ENCODE measurements around the gene TTC1.
"Not testable (repeated sequence)": the region's sequence is repeated elsewhere in the genome, so short reads cannot be mapped to it uniquely, and the experiment has no call there.

TTC1 gene

DNA sequence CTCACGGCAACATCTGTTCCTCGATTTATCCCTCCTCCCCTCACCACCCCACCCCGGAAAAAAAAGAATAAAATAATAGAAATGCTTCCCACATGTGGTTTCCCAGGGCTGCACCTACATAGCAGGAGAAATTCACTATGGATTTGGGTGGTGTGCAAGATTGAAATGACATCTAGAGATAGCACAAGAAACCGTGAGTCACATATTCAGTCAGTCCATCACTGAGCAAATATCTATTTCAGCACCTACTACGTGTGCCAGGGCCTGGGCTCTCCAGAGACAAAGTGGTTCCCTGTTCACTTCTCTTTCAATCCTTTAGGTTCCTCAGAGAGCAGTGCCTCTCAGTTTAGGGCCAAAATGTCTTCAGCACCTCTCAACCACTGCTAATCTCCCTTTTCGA lies 45.0 kb upstream of the TTC1 start:
- Histone ChIP-seq H3K27me3 (ENCODE audit: control insufficient read depth in 3 of 3, insufficient read depth in 3 of 3, low read depth in 1 of 3, low read length in 3 of 3) (peaks cover 0 to 8% (median 0%) of the 10 kb centered on the region in 3 experiments), H4K91ac (ENCODE audit: low read depth, low read length, poor library complexity) (no peak overlapping the region), H3K27ac (replicated peaks; ENCODE audit: low read length) (no peak overlapping the region), H3K4me1 (ENCODE audit: control insufficient read depth in 2 of 2, insufficient read depth in 1 of 2, low read depth in 1 of 2, low read length in 2 of 2) (no peaks in the 10 kb centered on the region), H4K8ac (ENCODE audit: low read depth, low read length) (no peak overlapping the region), H3K4me2 (ENCODE audit: insufficient read depth, low read length, poor library complexity, severe bottlenecking) (no peak overlapping the region), H3K79me1 (ENCODE audit: low read depth, low read length) (no peaks in the 10 kb centered on the region), H2BK120ac (ENCODE audit: low read depth, low read length) (no peak overlapping the region), H3K4ac (ENCODE audit: low read length) (no peak overlapping the region), H2BK5ac (ENCODE audit: low read length) (no peak overlapping the region), H3K14ac (ENCODE audit: low read length) (no peak overlapping the region), H2BK15ac (ENCODE audit: low read length) (no peak overlapping the region), H2AFZ (ENCODE audit: low read length) (no peak overlapping the region), H3K23ac (ENCODE audit: low read depth, low read length, poor library complexity) (no peak overlapping the region), H2BK12ac (ENCODE audit: low read length) (no peak overlapping the region), H2AK5ac (ENCODE audit: low read depth, low read length) (no peak overlapping the region), H3K9ac (ENCODE audit: low read depth, low read length, poor library complexity) (no peak overlapping the region), H3K9me3 (replicated peaks in 1 of 2; ENCODE audit: control insufficient read depth in 2 of 2, insufficient read depth in 1 of 2, low read depth in 1 of 2, low read length in 2 of 2) (no peaks in the 10 kb centered on the region), H3K36me3 (replicated peaks in 1 of 2; ENCODE audit: control insufficient read depth in 2 of 2, insufficient read depth in 2 of 2, low read length in 2 of 2) (no peaks in the 10 kb centered on the region), H3K18ac (ENCODE audit: low read length) (no peak overlapping the region), H3K4me3 (ENCODE audit: low read length in 2 of 2) (no peak overlapping the region)
- WGBS, 2 donors (ENCODE audit: extremely low coverage in 2 of 2, insufficient read length in 2 of 2, insufficient replicate concordance in 1 of 2) = no CpG with 5 or more reads among the region's 6 CpGs
- DNase-seq (ENCODE audit: low spot score) = no peak

DNA sequence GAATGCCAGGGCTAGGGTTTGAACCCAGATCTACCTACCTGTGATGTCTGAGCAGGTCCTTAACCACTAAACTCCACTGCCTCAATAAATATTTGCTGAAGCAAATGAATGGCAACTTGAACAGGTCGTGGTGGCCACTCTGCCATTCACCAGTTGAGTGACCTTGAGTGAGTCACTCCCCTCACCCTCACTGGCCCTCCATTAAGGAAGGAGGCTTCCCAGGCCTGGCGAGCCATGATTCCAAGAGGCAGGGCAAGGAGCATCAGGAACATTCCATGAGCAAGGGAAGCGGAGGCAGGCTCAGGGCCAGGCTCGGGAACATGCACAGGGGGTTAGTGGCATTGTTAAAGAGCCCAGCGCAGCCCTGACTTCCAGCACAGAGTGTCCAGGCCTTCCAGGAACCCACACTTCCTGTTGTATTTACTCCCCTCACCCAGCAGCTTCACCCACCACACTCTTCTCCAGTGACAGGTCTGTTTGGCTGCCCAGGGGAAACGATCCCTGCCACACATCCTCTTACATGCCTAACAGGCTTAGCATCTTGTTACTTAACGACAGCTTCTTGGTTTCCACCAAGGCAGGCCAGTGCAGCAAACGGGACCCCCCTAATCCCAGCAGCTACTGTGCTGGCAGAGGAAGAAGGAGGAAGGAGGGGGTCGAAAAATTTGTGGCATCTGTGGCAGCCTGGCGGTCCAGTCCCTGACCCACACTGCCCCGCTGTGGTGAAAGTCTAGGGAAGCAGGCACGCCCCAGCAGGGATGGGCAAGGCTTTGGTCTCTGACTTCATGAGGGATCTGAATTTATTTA lies 43.7 kb upstream of the TTC1 start:
- no CpG with 5 or more reads among the region's 12 CpGs for WGBS, 2 donors (ENCODE audit: extremely low coverage in 2 of 2, insufficient read length in 2 of 2, insufficient replicate concordance in 1 of 2)
- peak overlapping the region; percentile 33 for H4K8ac ChIP-seq (ENCODE audit: low read depth, low read length)

GRCh38 chr5:159965838-159966128 lies 43.2 kb upstream of the TTC1 start:
- H2BK120ac ChIP-seq (ENCODE audit: low read depth, low read length); DNase-seq (ENCODE audit: low spot score); H3K4ac ChIP-seq (ENCODE audit: low read length); H3K4me2 ChIP-seq (ENCODE audit: insufficient read depth, low read length, poor library complexity, severe bottlenecking); H3K79me1 ChIP-seq (ENCODE audit: low read depth, low read length); H2AK5ac ChIP-seq (ENCODE audit: low read depth, low read length); H3K23ac ChIP-seq (ENCODE audit: low read depth, low read length, poor library complexity); H2BK5ac ChIP-seq (ENCODE audit: low read length); H3K9me3 ChIP-seq (replicated peaks in 1 of 2; ENCODE audit: control insufficient read depth in 2 of 2, insufficient read depth in 1 of 2, low read depth in 1 of 2, low read length in 2 of 2); H3K14ac ChIP-seq (ENCODE audit: low read length); H3K4me1 ChIP-seq (ENCODE audit: control insufficient read depth in 2 of 2, insufficient read depth in 1 of 2, low read depth in 1 of 2, low read length in 2 of 2); H4K8ac ChIP-seq (ENCODE audit: low read depth, low read length); H2BK15ac ChIP-seq (ENCODE audit: low read length); H4K91ac ChIP-seq (ENCODE audit: low read depth, low read length, poor library complexity); H3K18ac ChIP-seq (ENCODE audit: low read length); H3K9ac ChIP-seq (ENCODE audit: low read depth, low read length, poor library complexity); H3K4me3 ChIP-seq (ENCODE audit: low read length in 2 of 2); H3K27ac ChIP-seq (replicated peaks; ENCODE audit: low read length); H3K36me3 ChIP-seq (replicated peaks in 1 of 2; ENCODE audit: control insufficient read depth in 2 of 2, insufficient read depth in 2 of 2, low read length in 2 of 2); H2AFZ ChIP-seq (ENCODE audit: low read length); H2BK12ac ChIP-seq (ENCODE audit: low read length): not testable (repeated sequence)
- peaks cover 0 to 25% (median 6%) of the 10 kb centered on the region in 3 experiments for H3K27me3 ChIP-seq (ENCODE audit: control insufficient read depth in 3 of 3, insufficient read depth in 3 of 3, low read depth in 1 of 3, low read length in 3 of 3)
- WGBS, 2 donors (ENCODE audit: extremely low coverage in 2 of 2, insufficient read length in 2 of 2, insufficient replicate concordance in 1 of 2) = no CpG with 5 or more reads among the region's 4 CpGs

More for the DNA sequence above, 43.7 kb upstream of the TTC1 start:
- H3K27ac ChIP-seq (replicated peaks; ENCODE audit: low read length) = no peak overlapping the region
- H3K27me3 ChIP-seq (ENCODE audit: control insufficient read depth in 3 of 3, insufficient read depth in 3 of 3, low read depth in 1 of 3, low read length in 3 of 3) = peaks cover 0 to 20% (median under 1%) of the 10 kb centered on the region in 3 experiments
- H3K36me3 ChIP-seq (replicated peaks in 1 of 2; ENCODE audit: control insufficient read depth in 2 of 2, insufficient read depth in 2 of 2, low read length in 2 of 2) = no peaks in the 10 kb centered on the region
- H3K4ac ChIP-seq (ENCODE audit: low read length) = no peak overlapping the region
- H2BK15ac ChIP-seq (ENCODE audit: low read length) = no peak overlapping the region
- H3K14ac ChIP-seq (ENCODE audit: low read length) = no peak overlapping the region
- no peak overlapping the region for H2AK5ac ChIP-seq (ENCODE audit: low read depth, low read length)
- no peaks in the 10 kb centered on the region for H3K9me3 ChIP-seq (replicated peaks in 1 of 2; ENCODE audit: control insufficient read depth in 2 of 2, insufficient read depth in 1 of 2, low read depth in 1 of 2, low read length in 2 of 2)
- no peak overlapping the region for H2BK12ac ChIP-seq (ENCODE audit: low read length)
- H2AFZ ChIP-seq (ENCODE audit: low read length) = no peak overlapping the region
- no peak overlapping the region for H3K4me2 ChIP-seq (ENCODE audit: insufficient read depth, low read length, poor library complexity, severe bottlenecking)
- DNase-seq (ENCODE audit: low spot score) = no peak
- no peak overlapping the region for H2BK5ac ChIP-seq (ENCODE audit: low read length)
- peak overlapping the region; percentile 22 for H3K23ac ChIP-seq (ENCODE audit: low read depth, low read length, poor library complexity)
- H2BK120ac ChIP-seq (ENCODE audit: low read depth, low read length) = no peak overlapping the region
- no peak overlapping the region for H3K18ac ChIP-seq (ENCODE audit: low read length)
- H3K4me3 ChIP-seq (ENCODE audit: low read length in 2 of 2) = no peak overlapping the region
- no peaks in the 10 kb centered on the region for H3K79me1 ChIP-seq (ENCODE audit: low read depth, low read length)
- H4K91ac ChIP-seq (ENCODE audit: low read depth, low read length, poor library complexity) = no peak overlapping the region
- H3K4me1 ChIP-seq (ENCODE audit: control insufficient read depth in 2 of 2, insufficient read depth in 1 of 2, low read depth in 1 of 2, low read length in 2 of 2) = no peaks in the 10 kb centered on the region
- H3K9ac ChIP-seq (ENCODE audit: low read depth, low read length, poor library complexity) = no peak overlapping the region

DNA sequence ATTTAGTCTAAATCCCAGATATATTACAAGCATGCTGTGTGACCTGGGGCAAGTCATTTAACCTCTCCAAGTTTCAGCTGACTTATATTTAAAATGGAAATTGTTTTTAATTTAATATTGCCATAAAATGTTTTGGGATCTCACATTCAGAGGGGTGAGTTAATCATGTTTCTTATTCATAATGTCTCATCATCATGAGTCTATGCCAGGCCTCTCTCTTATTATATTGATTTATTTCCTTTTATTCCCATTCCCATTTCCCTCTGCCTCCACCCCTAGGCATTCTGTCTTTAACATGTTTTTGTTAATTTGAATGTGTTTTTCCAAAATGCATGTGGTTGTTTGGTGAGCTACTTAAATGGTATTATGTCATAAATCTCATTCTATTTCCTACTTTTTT lies 39.0 kb upstream of the TTC1 start:
- H2BK12ac ChIP-seq (ENCODE audit: low read length) = no peak overlapping the region
- H3K4ac ChIP-seq (ENCODE audit: low read length) = no peak overlapping the region
- no peak overlapping the region for H3K14ac ChIP-seq (ENCODE audit: low read length)
- H3K27ac ChIP-seq (replicated peaks; ENCODE audit: low read length) = no peak overlapping the region
- no peaks in the 10 kb centered on the region for H3K36me3 ChIP-seq (replicated peaks in 1 of 2; ENCODE audit: control insufficient read depth in 2 of 2, insufficient read depth in 2 of 2, low read length in 2 of 2)
- H3K4me1 ChIP-seq (ENCODE audit: control insufficient read depth in 2 of 2, insufficient read depth in 1 of 2, low read depth in 1 of 2, low read length in 2 of 2) = peaks cover 0 to 1% of the 10 kb centered on the region in 2 donors
- DNase-seq (ENCODE audit: low spot score) = no peak
- no peak overlapping the region for H4K8ac ChIP-seq (ENCODE audit: low read depth, low read length)
- H3K9ac ChIP-seq (ENCODE audit: low read depth, low read length, poor library complexity) = no peak overlapping the region
- no peaks in the 10 kb centered on the region for H3K79me1 ChIP-seq (ENCODE audit: low read depth, low read length)
- no peak overlapping the region for H3K23ac ChIP-seq (ENCODE audit: low read depth, low read length, poor library complexity)
- no peak overlapping the region for H2BK15ac ChIP-seq (ENCODE audit: low read length)
- H3K4me3 ChIP-seq (ENCODE audit: low read length in 2 of 2) = no peak overlapping the region
- H3K9me3 ChIP-seq (replicated peaks in 1 of 2; ENCODE audit: control insufficient read depth in 2 of 2, insufficient read depth in 1 of 2, low read depth in 1 of 2, low read length in 2 of 2) = peaks cover 2 to 3% of the 10 kb centered on the region in 2 donors
- no peak overlapping the region for H3K4me2 ChIP-seq (ENCODE audit: insufficient read depth, low read length, poor library complexity, severe bottlenecking)
- H2AK5ac ChIP-seq (ENCODE audit: low read depth, low read length) = no peak overlapping the region
- no peak overlapping the region for H3K18ac ChIP-seq (ENCODE audit: low read length)
- H3K27me3 ChIP-seq (ENCODE audit: control insufficient read depth in 3 of 3, insufficient read depth in 3 of 3, low read depth in 1 of 3, low read length in 3 of 3) = peaks cover 10 to 63% (median 36%) of the 10 kb centered on the region in 3 experiments
- no peak overlapping the region for H2BK5ac ChIP-seq (ENCODE audit: low read length)
- no peak overlapping the region for H2BK120ac ChIP-seq (ENCODE audit: low read depth, low read length)
- H4K91ac ChIP-seq (ENCODE audit: low read depth, low read length, poor library complexity) = no peak overlapping the region
- H2AFZ ChIP-seq (ENCODE audit: low read length) = no peak overlapping the region

Measured in neuronal stem cell (in vitro differentiated cells).